Hepatocyte (in vitro differentiated cells): ENCODE results near the gene SHKBP1. TPM values are rescaled to one million over a fixed set of nuclear protein-coding genes. Genes with fewer than 3 reads are reported as not detected.

Experiments
- DNase-seq: peaks from one replicate; pipeline ENCODE4 v3.0.0-alpha.2; 2016; ENCODE audit warnings: low spot score
- H2AFZ ChIP-seq: fragments of 200-600 bp; sonication (generic); 2 replicates; pipeline ENCODE4 v1.6.0; 2016; ENCODE audit warnings: antibody characterized with exemption, mild to moderate bottlenecking
- H3K27ac ChIP-seq: fragments of 200-600 bp; sonication (generic); 2 replicates; pipeline ENCODE4 v1.5.1; 2016; ENCODE audit warnings: mild to moderate bottlenecking
- H3K27me3 ChIP-seq: fragments of 200-600 bp; sonication (generic); 2 replicates; pipeline ENCODE4 v1.6.1; 2016
- H3K36me3 ChIP-seq: fragments of 200-600 bp; sonication (generic); replicated peaks from 2 replicates; pipeline ENCODE4 v1.5.1; 2016; ENCODE audit warnings: low read depth; ENCODE audit not compliant: insufficient read depth
- H3K4me1 ChIP-seq: fragments of 200-600 bp; sonication (generic); 2 replicates; pipeline ENCODE4 v1.5.1; 2016; ENCODE audit warnings: mild to moderate bottlenecking, moderate library complexity; ENCODE audit not compliant: insufficient read depth
- H3K4me2 ChIP-seq: fragments of 200-600 bp; sonication (generic); 2 replicates; pipeline ENCODE4 v1.6.0; 2016
- H3K4me3 ChIP-seq: fragments of 200-600 bp; sonication (generic); 2 replicates; pipeline ENCODE4 v1.5.1; 2016; ENCODE audit warnings: mild to moderate bottlenecking
- H3K79me2 ChIP-seq: fragments of 200-600 bp; sonication (generic); 2 replicates; pipeline ENCODE4 v1.6.0; 2017; ENCODE audit warnings: mild to moderate bottlenecking
- H3K9me2 ChIP-seq: fragments of 200-600 bp; sonication (generic); replicated peaks from 2 replicates; pipeline ENCODE4 v1.6.0; 2017; ENCODE audit warnings: mild to moderate bottlenecking; ENCODE audit not compliant: insufficient read depth
- H3K9me3 ChIP-seq: fragments of 200-600 bp; sonication (generic); 2 replicates; pipeline ENCODE4 v1.5.1; 2016; ENCODE audit warnings: low read depth, mild to moderate bottlenecking
- H4K20me1 ChIP-seq: fragments of 200-600 bp; sonication (generic); 2 replicates; pipeline ENCODE4 v1.6.0; 2016; ENCODE audit warnings: mild to moderate bottlenecking; ENCODE audit not compliant: insufficient read depth, poor library complexity, severe bottlenecking
- CTCF ChIP-seq: fragments of 200-600 bp; sonication (generic); IDR thresholded peaks from 2 replicates; pipeline ENCODE4 v1.5.1; 2016; ENCODE audit warnings: antibody characterized with exemption, mild to moderate bottlenecking; ENCODE audit not compliant: poor library complexity
- EZH2 ChIP-seq: fragments of 200-600 bp; sonication (generic); IDR thresholded peaks from 2 replicates; pipeline ENCODE4 v1.6.1; 2016; ENCODE audit warnings: antibody characterized with exemption, mild to moderate bottlenecking, borderline replicate concordance
- EZH2phosphoT487 ChIP-seq: fragments of 200-600 bp; sonication (generic); IDR thresholded peaks from one replicate; pipeline ENCODE4 v1.6.1; 2018; ENCODE audit warnings: antibody characterized with exemption, mild to moderate bottlenecking, low read depth, moderate library complexity; ENCODE audit not compliant: unreplicated experiment, severe bottlenecking
- WGBS: methylation state at CpG from one replicate; pipeline ENCODE4 v1.1.6; 2016; ENCODE audit warnings: low lambda C conversion rate; ENCODE audit errors: missing lambda C conversion rate; 5-methylcytosine and 5-hydroxymethylcytosine counted together
- polyA plus RNA-seq: library from polyadenylated mRNA; unstranded; fragments of >200 nt; fragmentation: Nextera tagmentation; extraction: Ambion mirVana; gene quantifications from 2 replicates; pipeline ENCODE4 v1.2.1, GENCODE V29; 2016
- total RNA-seq: library from RNA; depleted of rRNA; stranded (reverse); fragments of >200 nt; gene quantifications from 2 replicates; pipeline ENCODE4 v1.2.3, GENCODE V29; 2014

SHKBP1 gene
- total and polyA plus RNA-seq, 2 experiments from 2014 or later, result 44.6 to 83.6 TPM

GRCh38 chr19:40621283-40621682, 44.6 kb downstream of the SHKBP1 start:
- Histone ChIP-seq H3K4me1 (no peaks in the 10 kb centered on the region), H3K36me3 (no peaks in the 10 kb centered on the region), H2AFZ (no peak overlapping the region), H4K20me1 (no peaks in the 10 kb centered on the region), H3K79me2 (no peaks in the 10 kb centered on the region), H3K27ac (no peak overlapping the region), H3K4me2 (no peak overlapping the region), H3K9me2 (no peaks in the 10 kb centered on the region), H3K9me3 (no peaks in the 10 kb centered on the region), H3K4me3 (no peak overlapping the region), H3K27me3 (no peaks in the 10 kb centered on the region)
- 84% methylated on average over 2 of the region's 2 CpGs for WGBS
- TF ChIP-seq CTCF (no peak), EZH2phosphoT487 (no peak), EZH2 (no peak)
- DNase-seq, result no peak

GRCh38 chr19:40621966-40622772, 45.5 kb downstream of the SHKBP1 start:
- no peak overlapping the region for H3K27ac ChIP-seq
- WGBS, result 98% methylated on average over 23 of the region's 24 CpGs
- no peak for DNase-seq
- H3K27me3 ChIP-seq, result no peaks in the 10 kb centered on the region
- no peaks in the 10 kb centered on the region for H4K20me1 ChIP-seq
- no peak overlapping the region for H3K4me3 ChIP-seq
- H3K9me2 ChIP-seq, result no peaks in the 10 kb centered on the region
- H2AFZ ChIP-seq, result no peak overlapping the region
- no peaks in the 10 kb centered on the region for H3K79me2 ChIP-seq
- no peaks in the 10 kb centered on the region for H3K9me3 ChIP-seq
- TF ChIP-seq EZH2phosphoT487, result no peak
- TF ChIP-seq EZH2, result no peak
- no peak for TF ChIP-seq CTCF
- no peak overlapping the region for H3K4me2 ChIP-seq
- H3K36me3 ChIP-seq, result no peaks in the 10 kb centered on the region
- no peaks in the 10 kb centered on the region for H3K4me1 ChIP-seq

GRCh38 chr19:40622773-40623075, 46.1 kb downstream of the SHKBP1 start:
- Histone ChIP-seq H3K36me3 (no peaks in the 10 kb centered on the region), H3K4me1 (no peaks in the 10 kb centered on the region), H2AFZ (no peak overlapping the region), H3K9me3 (no peaks in the 10 kb centered on the region), H3K4me2 (no peak overlapping the region), H3K9me2 (no peaks in the 10 kb centered on the region), H4K20me1 (no peaks in the 10 kb centered on the region), H3K4me3 (no peak overlapping the region), H3K79me2 (no peaks in the 10 kb centered on the region), H3K27me3 (no peaks in the 10 kb centered on the region), H3K27ac (no peak overlapping the region)
- DNase-seq, result no peak
- 88% methylated on average over 7 of the region's 7 CpGs for WGBS
- TF ChIP-seq EZH2phosphoT487 (no peak), CTCF (no peak), EZH2 (no peak)
